T-cell (primary cell): ENCODE results near the gene NAXD. TPM values are rescaled to one million over a fixed set of nuclear protein-coding genes. Genes with fewer than 3 reads are reported as not detected.
"Not testable (repeated sequence)": the region's sequence is repeated elsewhere in the genome, so short reads cannot be mapped to it uniquely, and the experiment has no call there.

Experiments
- ATAC-seq, 4 experiments: fragments of 200-7000 bp in 3 of 4; fragments of 150-1000 bp in 1 of 4; cut with Tn5 transposase; replicated peaks in 1 of 4; 1 replicate in 3 of 4; 2 replicates in 1 of 4; pipeline ENCODE4 v1.10.0; 2021; ENCODE audit warnings: moderate library complexity in 3 of 4, mild to moderate bottlenecking in 2 of 4, moderate number of reproducible peaks in 1 of 4
- CTCF ChIA-PET, 2 donors: fragments of 300-600 bp; sonication (Branson Sonifier 250); formaldehyde crosslinking; loops; one replicate each; lab custom pipeline; 2022; ENCODE audit warnings: antibody characterized with exemption in 2 of 2; lab: Charles Lee
- POLR2A ChIA-PET, 2 donors: fragments of 300-600 bp; sonication (Branson Sonifier 250); formaldehyde crosslinking; loops; one replicate each; lab custom pipeline; 2022; ENCODE audit warnings: antibody characterized with exemption in 2 of 2; lab: Charles Lee
- DNase-seq, 35 experiments: peaks; one replicate each; pipeline versions ENCODE4 v3.0.0 to v3.0.0-alpha.2; 2013 to 2023
- H3K27ac ChIP-seq: one replicate; pipeline ENCODE4 v1.5.1; 2013; ENCODE audit warnings: low read length
- H3K27me3 ChIP-seq, 2 experiments: replicated peaks in 1 of 2; 1 replicate in 1 of 2; 2 replicates in 1 of 2; pipeline versions ENCODE4 v1.6.1 to v1.7.0; 2013; ENCODE audit warnings: low read length in 1 of 2, mixed read lengths in 1 of 2; ENCODE audit not compliant: control insufficient read depth in 2 of 2, insufficient read depth in 2 of 2; ENCODE audit errors: extremely low read depth in 1 of 2
- H3K36me3 ChIP-seq, 2 donors: 1 replicate in 1 of 2; 2 replicates in 1 of 2; pipeline versions ENCODE4 v1.6.1 to v1.7.0; 2013; ENCODE audit warnings: low read length in 1 of 2; ENCODE audit not compliant: control insufficient read depth in 2 of 2, insufficient read depth in 1 of 2; ENCODE audit errors: extremely low read depth in 1 of 2
- H3K4me1 ChIP-seq, 2 experiments: 1 replicate in 1 of 2; 2 replicates in 1 of 2; pipeline versions ENCODE4 v1.6.1 to v1.7.0; 2013; ENCODE audit warnings: low read length in 2 of 2, mixed read lengths in 1 of 2; ENCODE audit not compliant: insufficient read depth in 2 of 2, control insufficient read depth in 1 of 2; ENCODE audit errors: extremely low read depth in 1 of 2
- H3K4me3 ChIP-seq, 2 donors: 1 replicate in 1 of 2; 2 replicates in 1 of 2; pipeline versions ENCODE4 v1.5.1 to v1.7.0; 2013; ENCODE audit warnings: mild to moderate bottlenecking in 2 of 2, low read length in 1 of 2, moderate library complexity in 1 of 2; ENCODE audit not compliant: control insufficient read depth in 1 of 2; ENCODE audit errors: extremely low read depth in 1 of 2
- H3K9me3 ChIP-seq: 2 replicates; pipeline ENCODE4 v1.7.0; 2013
- H3K27ac Mint-ChIP-seq, 2 donors: one replicate each; pipeline ENCODE4 v1.8.0; 2020 to 2021; ENCODE audit warnings: mild to moderate bottlenecking in 2 of 2, mixed read lengths in 2 of 2
- H3K27me3 Mint-ChIP-seq, 2 donors: one replicate each; pipeline ENCODE4 v1.8.0; 2021 to 2022; ENCODE audit warnings: mixed read lengths in 2 of 2
- H3K36me3 Mint-ChIP-seq: one replicate; pipeline ENCODE4 v1.8.0; 2021; ENCODE audit warnings: mixed read lengths
- H3K4me1 Mint-ChIP-seq, 3 donors: one replicate each; pipeline ENCODE4 v1.8.0; 2020 to 2022; ENCODE audit warnings: mixed read lengths in 3 of 3, mild to moderate bottlenecking in 1 of 3
- H3K4me3 Mint-ChIP-seq, 3 donors: one replicate each; pipeline ENCODE4 v1.8.0; 2020 to 2022; ENCODE audit warnings: mild to moderate bottlenecking in 3 of 3, mixed read lengths in 3 of 3, moderate library complexity in 3 of 3
- H3K9me3 Mint-ChIP-seq, 3 donors: one replicate each; pipeline ENCODE4 v1.8.0; 2020 to 2022; ENCODE audit warnings: mixed read lengths in 3 of 3
- WGBS: methylation state at CpG from one replicate; pipeline ENCODE4 v1.1.5; 2013; ENCODE audit warnings: missing lambda C conversion rate; ENCODE audit not compliant: insufficient coverage; 5-methylcytosine and 5-hydroxymethylcytosine counted together
- total RNA-seq, 35 experiments: library from RNA in 6 of 35; stranded (reverse) in 6 of 35; fragments of 120-200 nt in 1 of 35; gene quantifications; one replicate each; pipeline versions ENCODE4 v1.2.1 to v1.2.4 and lab custom pipeline; 2013 to 2026

Gene NAXD
- total RNA-seq (10 to 100 TPM; 22.2 to 34.3 (median 29.2) TPM), total RNA-seq (lab: John Stamatoyannopoulos, UW) (23.4 to 78.7 (median 40.2) reads per million in 29 experiments)
- total RNA-seq (2013), result 18.1 TPM

DNA sequence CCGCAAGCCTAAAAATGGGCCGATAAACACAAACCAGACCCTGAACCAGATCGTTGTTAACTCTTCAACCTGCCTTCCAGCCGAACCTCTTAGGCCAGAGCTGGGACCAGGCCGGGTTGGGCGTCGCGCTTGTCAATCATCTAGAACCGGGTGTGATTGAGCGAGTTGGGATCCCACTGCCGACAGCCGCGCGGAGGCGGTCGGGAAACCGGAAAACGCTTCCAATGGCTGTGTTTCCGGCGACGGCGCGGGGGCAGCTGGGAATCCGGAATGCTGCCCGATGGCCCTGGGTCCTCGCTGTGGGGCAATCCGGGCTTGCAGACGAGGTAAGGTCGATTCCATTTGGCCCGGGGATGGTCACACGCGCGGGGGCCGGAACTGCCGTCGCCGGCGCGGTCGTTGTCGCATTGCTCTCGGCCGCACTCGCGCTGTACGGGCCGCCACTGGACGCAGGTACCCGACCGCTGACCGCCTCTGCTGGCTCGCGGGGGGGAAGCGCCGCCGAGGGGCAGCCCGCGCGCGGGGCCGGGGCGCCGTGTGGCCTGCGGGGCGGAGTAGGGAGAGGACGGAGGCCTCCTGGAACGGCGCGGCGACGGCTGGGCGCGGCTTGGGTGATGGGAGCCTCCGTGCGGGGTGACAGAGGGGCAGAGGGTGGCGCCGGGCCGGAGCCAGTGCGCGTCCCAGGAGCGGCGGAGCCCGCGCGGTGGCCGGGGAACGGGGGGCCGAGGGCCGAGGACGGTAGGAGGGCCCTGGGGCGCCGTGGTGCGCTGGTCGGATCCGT, at the start of gene NAXD:
TSS of gene NAXD (plus strand) at position 224 of the 781 bp plus-strand sequence. CDS start at position 281, 57 bp downstream.
- WGBS, result 2% methylated on average over 94 of the region's 95 CpGs
- Histone ChIP-seq H3K27ac (peak within 1 kb of the TSS; percentile 60), H3K9me3 (no peaks in the 10 kb centered on the region), H3K36me3 (no peaks in the 10 kb centered on the region), H3K4me3 (peak within 1 kb of the TSS; percentile 80 to 88), H3K27me3 (no peaks in the 10 kb centered on the region), H3K4me1 (peaks cover 11 to 35% of the 10 kb centered on the region in 2 experiments)
- peak; percentile 47 to 87 (median 71) for DNase-seq
- peak; percentile 82 to 91 (median 86) for ATAC-seq
- Mint-ChIP-seq H3K36me3 (no peaks in the 10 kb centered on the region), H3K4me1 (peaks cover 32 to 47% (median 41%) of the 10 kb centered on the region in 3 donors), H3K27me3 (no peaks in the 10 kb centered on the region), H3K4me3 (peak within 1 kb of the TSS; percentile 89 to 93 (median 91)), H3K27ac (peak within 1 kb of the TSS; percentile 89 to 94), H3K9me3 (peaks cover 0 to 4% (median 0%) of the 10 kb centered on the region in 3 donors)
- POLR2A ChIA-PET, result no interaction called here
- CTCF ChIA-PET, result interaction anchor here (0.6 kb wide), 2 partner anchors 157 to 207 kb away, joined by 3 to 4 read pairs; no protein-coding TSS in a partner anchor

DNA sequence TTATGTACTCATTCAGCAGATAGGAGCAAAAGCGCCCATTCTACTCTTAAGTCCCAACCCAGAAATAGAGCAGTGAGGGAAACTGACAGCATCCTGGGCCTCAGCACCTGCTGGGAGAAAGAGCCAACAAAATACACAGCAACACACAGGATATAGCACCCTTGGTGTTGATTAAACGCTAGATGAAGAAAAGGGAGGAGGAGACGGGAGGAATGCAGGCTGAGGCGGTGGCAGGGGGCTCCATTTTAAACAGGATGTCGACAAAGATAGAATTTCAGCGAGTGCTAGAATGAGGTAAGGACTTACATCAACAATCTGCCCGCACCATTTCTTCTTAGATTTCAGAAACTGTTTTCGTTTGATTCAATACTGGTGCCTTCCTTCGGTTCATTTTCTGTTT, 49.2 kb upstream of the NAXD start:
- ChIA-PET POLR2A (interaction anchor here in 1 of 2 donors (0.5 kb wide), 1 partner anchor 214 kb away, joined by 3 read pairs; no protein-coding TSS in a partner anchor), CTCF (no interaction called here)
- H3K9me3 ChIP-seq, result no peaks in the 10 kb centered on the region
- H3K4me1 ChIP-seq, result peaks cover 0 to 14% of the 10 kb centered on the region in 2 experiments
- no peak overlapping the region for H3K4me3 Mint-ChIP-seq
- H3K27me3 ChIP-seq, result peaks cover 0 to 27% of the 10 kb centered on the region in 2 experiments
- no peaks in the 10 kb centered on the region for H3K36me3 ChIP-seq
- H3K9me3 Mint-ChIP-seq, result no peaks in the 10 kb centered on the region
- peaks cover 13 to 21% of the 10 kb centered on the region in 2 donors for H3K27me3 Mint-ChIP-seq
- no peak overlapping the region for H3K4me3 ChIP-seq
- no peak overlapping the region for H3K27ac ChIP-seq
- ATAC-seq, result no peak
- no peak for DNase-seq
- WGBS, result 80% methylated on average over 1 of the region's 9 CpGs
- H3K27ac Mint-ChIP-seq, result no peak overlapping the region
- H3K36me3 Mint-ChIP-seq, result no peaks in the 10 kb centered on the region
- H3K4me1 Mint-ChIP-seq, result peaks cover 7 to 20% (median 12%) of the 10 kb centered on the region in 3 donors

GRCh38 chr13:110568612-110569011, 46.7 kb upstream of the NAXD start:
- Histone ChIP-seq H3K36me3 (no peaks in the 10 kb centered on the region), H3K27me3 (peaks cover 0 to 38% of the 10 kb centered on the region in 2 experiments), H3K4me1 (no peaks in the 10 kb centered on the region), H3K4me3 (no peak overlapping the region), H3K9me3 (no peaks in the 10 kb centered on the region), H3K27ac (no peak overlapping the region)
- DNase-seq, result no peak
- H3K27ac Mint-ChIP-seq, result no peak overlapping the region
- no peaks in the 10 kb centered on the region for H3K36me3 Mint-ChIP-seq
- ChIA-PET POLR2A (no interaction called here), CTCF (no interaction called here)
- no CpG with 5 or more reads among the region's 3 CpGs for WGBS
- no peak overlapping the region for H3K4me3 Mint-ChIP-seq
- peaks cover 25 to 29% of the 10 kb centered on the region in 2 donors for H3K27me3 Mint-ChIP-seq
- H3K4me1 Mint-ChIP-seq, result peaks cover 0 to 7% (median 7%) of the 10 kb centered on the region in 3 donors
- ATAC-seq, result no peak
- no peaks in the 10 kb centered on the region for H3K9me3 Mint-ChIP-seq

- WGBS, result 100% methylated on average over 4 of the region's 7 CpGs
- H3K9me3 ChIP-seq, H3K4me3 ChIP-seq, H3K4me1 Mint-ChIP-seq, H3K4me3 Mint-ChIP-seq, H3K36me3 ChIP-seq, H3K27ac ChIP-seq, DNase-seq, H3K36me3 Mint-ChIP-seq, ATAC-seq, H3K9me3 Mint-ChIP-seq, H3K27ac Mint-ChIP-seq, H3K4me1 ChIP-seq: not testable (repeated sequence)
- CTCF ChIA-PET, result interaction anchor here in 1 of 2 donors (0.7 kb wide), 1 partner anchor 93 kb away, joined by 6 read pairs; no protein-coding TSS in a partner anchor
- peaks cover 34 to 37% of the 10 kb centered on the region in 2 donors for H3K27me3 Mint-ChIP-seq
- peaks cover 0 to 37% of the 10 kb centered on the region in 2 experiments for H3K27me3 ChIP-seq
- POLR2A ChIA-PET, result interaction anchor here in 1 of 2 donors (0.7 kb wide), 1 partner anchor 201 kb away, joined by 7 read pairs; no protein-coding TSS in a partner anchor
Measured at GRCh38 chr13:110569962-110570361, 45.4 kb upstream of the NAXD start.

DNA sequence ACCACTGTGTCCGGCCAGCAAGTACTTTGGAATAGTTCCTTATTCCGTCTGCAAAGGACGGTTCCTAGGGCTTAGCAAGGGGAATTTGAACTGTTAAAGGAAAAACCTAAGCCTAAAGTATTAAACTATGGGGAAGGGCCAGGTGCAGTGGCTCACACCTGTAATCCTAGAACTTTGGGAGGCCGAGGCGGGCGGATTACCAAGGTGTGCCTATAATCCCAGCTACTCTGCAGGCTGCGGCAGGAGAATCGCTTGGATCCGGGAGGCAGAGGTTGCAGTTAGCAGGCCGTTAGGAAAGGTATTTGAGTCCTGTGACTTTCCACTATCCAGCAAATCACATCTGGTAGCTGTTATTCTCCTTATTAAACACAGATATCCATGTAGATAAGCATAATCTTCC, 44.5 kb upstream of the NAXD start:
- H3K36me3 ChIP-seq, result no peaks in the 10 kb centered on the region
- H3K9me3 ChIP-seq, result no peaks in the 10 kb centered on the region
- H3K36me3 Mint-ChIP-seq, result no peaks in the 10 kb centered on the region
- no peak overlapping the region for H3K27ac Mint-ChIP-seq
- ChIA-PET POLR2A (no interaction called here), CTCF (no interaction called here)
- H3K4me3 ChIP-seq, result no peak overlapping the region
- H3K4me1 Mint-ChIP-seq, result peaks cover 5 to 6% (median 6%) of the 10 kb centered on the region in 3 donors
- H3K27me3 Mint-ChIP-seq, result peaks cover 40 to 44% of the 10 kb centered on the region in 2 donors
- no peaks in the 10 kb centered on the region for H3K9me3 Mint-ChIP-seq
- peaks cover 0 to 6% of the 10 kb centered on the region in 2 experiments for H3K4me1 ChIP-seq
- H3K27ac ChIP-seq, result no peak overlapping the region
- peaks cover 0 to 44% of the 10 kb centered on the region in 2 experiments for H3K27me3 ChIP-seq
- WGBS, result 80% methylated on average over 6 of the region's 10 CpGs
- no peak for DNase-seq
- no peak overlapping the region for H3K4me3 Mint-ChIP-seq
- ATAC-seq, result no peak

GRCh38 chr13:110571896-110572777, 43.2 kb upstream of the NAXD start:
- H3K9me3 Mint-ChIP-seq, result no peaks in the 10 kb centered on the region
- no peaks in the 10 kb centered on the region for H3K36me3 Mint-ChIP-seq
- 90% methylated on average over 19 of the region's 20 CpGs for WGBS
- Histone ChIP-seq H3K4me3 (no peak overlapping the region), H3K27ac (no peak overlapping the region), H3K9me3 (no peaks in the 10 kb centered on the region), H3K27me3 (peaks cover 0 to 46% of the 10 kb centered on the region in 2 experiments), H3K4me1 (peaks cover 0 to 6% of the 10 kb centered on the region in 2 experiments), H3K36me3 (no peaks in the 10 kb centered on the region)
- H3K27me3 Mint-ChIP-seq, result peaks cover 46 to 52% of the 10 kb centered on the region in 2 donors
- no peak overlapping the region for H3K27ac Mint-ChIP-seq
- CTCF ChIA-PET, result interaction anchor here in 1 of 2 donors (0.6 kb wide), 1 partner anchor 230 kb away, joined by 5 read pairs; no protein-coding TSS in a partner anchor
- H3K4me3 Mint-ChIP-seq, result no peak overlapping the region
- ATAC-seq, result no peak
- no peak for DNase-seq
- POLR2A ChIA-PET, result no interaction called here
- H3K4me1 Mint-ChIP-seq, result peaks cover 8 to 10% (median 10%) of the 10 kb centered on the region in 3 donors
